22Rv1 (cell line): ENCODE measurements around the gene IPO5.

Source experiments
- ZFX ChIP-seq: fragments of 450-650 bp; IDR thresholded peaks from 2 replicates; pipeline ENCODE4 v1.6.1; 2017; ENCODE audit warnings: antibody characterized with exemption, borderline replicate concordance
- TF ChIP-seq, protein P1 (sequence below): fragments of 450-650 bp; IDR thresholded peaks from 2 replicates; pipeline ENCODE4 v1.5.1; 2017; ENCODE audit warnings: mild to moderate bottlenecking

DNA sequence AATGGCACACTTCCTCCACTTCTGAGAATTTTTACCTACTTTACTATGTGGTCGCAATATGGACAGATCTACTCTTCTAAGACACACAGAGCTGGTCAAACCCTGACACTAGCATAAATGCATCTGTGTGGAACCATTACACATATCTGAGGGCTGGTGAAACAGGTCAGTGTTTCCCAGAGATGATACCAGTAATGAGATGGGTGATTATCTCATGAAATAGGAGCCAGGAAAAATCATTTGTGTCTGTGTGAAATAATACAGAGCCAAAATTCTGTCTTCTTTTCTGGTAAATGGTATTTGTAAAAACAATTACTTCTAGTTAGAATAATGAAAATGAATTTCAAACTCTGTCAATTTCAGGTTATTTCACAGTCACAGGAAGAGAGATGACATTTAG lies 117.8 kb downstream of the IPO5 start:
- TF ChIP-seq, protein P1, sequence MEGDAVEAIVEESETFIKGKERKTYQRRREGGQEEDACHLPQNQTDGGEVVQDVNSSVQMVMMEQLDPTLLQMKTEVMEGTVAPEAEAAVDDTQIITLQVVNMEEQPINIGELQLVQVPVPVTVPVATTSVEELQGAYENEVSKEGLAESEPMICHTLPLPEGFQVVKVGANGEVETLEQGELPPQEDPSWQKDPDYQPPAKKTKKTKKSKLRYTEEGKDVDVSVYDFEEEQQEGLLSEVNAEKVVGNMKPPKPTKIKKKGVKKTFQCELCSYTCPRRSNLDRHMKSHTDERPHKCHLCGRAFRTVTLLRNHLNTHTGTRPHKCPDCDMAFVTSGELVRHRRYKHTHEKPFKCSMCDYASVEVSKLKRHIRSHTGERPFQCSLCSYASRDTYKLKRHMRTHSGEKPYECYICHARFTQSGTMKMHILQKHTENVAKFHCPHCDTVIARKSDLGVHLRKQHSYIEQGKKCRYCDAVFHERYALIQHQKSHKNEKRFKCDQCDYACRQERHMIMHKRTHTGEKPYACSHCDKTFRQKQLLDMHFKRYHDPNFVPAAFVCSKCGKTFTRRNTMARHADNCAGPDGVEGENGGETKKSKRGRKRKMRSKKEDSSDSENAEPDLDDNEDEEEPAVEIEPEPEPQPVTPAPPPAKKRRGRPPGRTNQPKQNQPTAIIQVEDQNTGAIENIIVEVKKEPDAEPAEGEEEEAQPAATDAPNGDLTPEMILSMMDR = no peak
- no peak for TF ChIP-seq ZFX
